PC-9 (cell line): ENCODE measurements around the gene C1orf159.

ENCODE experiments used
- CTCF ChIP-seq: fragments of 200-600 bp; sonication (generic); conservative IDR thresholded peaks from 2 replicates; pipeline ENCODE4 v1.6.1; 2017; ENCODE audit warnings: mixed run types, antibody characterized with exemption, mild to moderate bottlenecking, moderate library complexity
- EZH2 ChIP-seq: fragments of 200-600 bp; sonication (generic); IDR thresholded peaks from 2 replicates; pipeline ENCODE4 v1.8.0; 2017; ENCODE audit warnings: antibody characterized with exemption, low read depth

- TF ChIP-seq CTCF (no peak; the same call in 1 of the 2 replicates), EZH2 (no peak)
Measured at GRCh38 chr1:1058921-1059493, 56.9 kb downstream of the C1orf159 start.
